Osteoblast (primary cell): Measurements from ENCODE around the gene SORCS2. TPM values are rescaled to one million over a fixed set of nuclear protein-coding genes. Genes with fewer than 3 reads are reported as not detected.

Experiments used
- DNase-seq: peaks from one replicate; pipeline ENCODE4 v3.0.0; 2011; ENCODE audit warnings: low spot score, mixed read lengths; ENCODE audit not compliant: insufficient read length; ENCODE audit errors: missing footprints
- H2AFZ ChIP-seq: 2 replicates; pipeline ENCODE4 v1.6.0; 2011; ENCODE audit warnings: mild to moderate bottlenecking, low read length
- H3K27ac ChIP-seq: 2 replicates; pipeline ENCODE4 v1.5.1; 2011; ENCODE audit warnings: mild to moderate bottlenecking, low read depth, low read length, moderate library complexity
- H3K27me3 ChIP-seq: 2 replicates; pipeline ENCODE4 v1.6.0; 2012; ENCODE audit warnings: mild to moderate bottlenecking, control low read depth, inconsistent platforms, low read length, moderate library complexity; ENCODE audit not compliant: insufficient read depth
- H3K36me3 ChIP-seq: 2 replicates; pipeline ENCODE4 v1.5.1; 2011; ENCODE audit warnings: mild to moderate bottlenecking, low read length, control low read depth, moderate library complexity; ENCODE audit not compliant: insufficient read depth
- H3K4me1 ChIP-seq: 2 replicates; pipeline ENCODE4 v1.5.1; 2011; ENCODE audit warnings: mild to moderate bottlenecking, low read length, control low read depth, moderate library complexity; ENCODE audit not compliant: insufficient read depth
- H3K4me2 ChIP-seq: 2 replicates; pipeline ENCODE4 v1.6.0; 2011; ENCODE audit warnings: mild to moderate bottlenecking, low read length; ENCODE audit not compliant: insufficient read depth
- H3K4me3 ChIP-seq: fragments of 200-600 bp; sonication (generic); 3 replicates; pipeline ENCODE4 v1.5.1; 2012; ENCODE audit warnings: mild to moderate bottlenecking, low read length, inconsistent platforms; ENCODE audit not compliant: insufficient read depth
- H3K79me2 ChIP-seq: 2 replicates; pipeline ENCODE4 v1.6.0; 2012; ENCODE audit warnings: mild to moderate bottlenecking, low read length, control low read depth, inconsistent platforms; ENCODE audit not compliant: insufficient read depth
- H3K9me3 ChIP-seq: 2 replicates; pipeline ENCODE4 v1.5.1; 2011; ENCODE audit warnings: low read depth, low read length, control low read depth
- H4K20me1 ChIP-seq: 2 replicates; pipeline ENCODE4 v1.6.0; 2012; ENCODE audit warnings: mild to moderate bottlenecking, low read length, control low read depth; ENCODE audit not compliant: insufficient read depth
- total RNA-seq: library from RNA; depleted of rRNA; stranded (reverse); fragments of >200 nt; gene quantifications from 2 replicates; pipeline ENCODE4 v1.2.3, GENCODE V29; 2012
- TF ChIP-seq, protein P1 (sequence below): IDR thresholded peaks from 2 replicates; pipeline ENCODE4 v1.5.1; 2011; ENCODE audit warnings: mild to moderate bottlenecking, low read depth, low read length, moderate library complexity; ENCODE audit errors: extremely low read depth

Gene SORCS2
- total RNA-seq, 1 donor = 9.0 TPM

DNA sequence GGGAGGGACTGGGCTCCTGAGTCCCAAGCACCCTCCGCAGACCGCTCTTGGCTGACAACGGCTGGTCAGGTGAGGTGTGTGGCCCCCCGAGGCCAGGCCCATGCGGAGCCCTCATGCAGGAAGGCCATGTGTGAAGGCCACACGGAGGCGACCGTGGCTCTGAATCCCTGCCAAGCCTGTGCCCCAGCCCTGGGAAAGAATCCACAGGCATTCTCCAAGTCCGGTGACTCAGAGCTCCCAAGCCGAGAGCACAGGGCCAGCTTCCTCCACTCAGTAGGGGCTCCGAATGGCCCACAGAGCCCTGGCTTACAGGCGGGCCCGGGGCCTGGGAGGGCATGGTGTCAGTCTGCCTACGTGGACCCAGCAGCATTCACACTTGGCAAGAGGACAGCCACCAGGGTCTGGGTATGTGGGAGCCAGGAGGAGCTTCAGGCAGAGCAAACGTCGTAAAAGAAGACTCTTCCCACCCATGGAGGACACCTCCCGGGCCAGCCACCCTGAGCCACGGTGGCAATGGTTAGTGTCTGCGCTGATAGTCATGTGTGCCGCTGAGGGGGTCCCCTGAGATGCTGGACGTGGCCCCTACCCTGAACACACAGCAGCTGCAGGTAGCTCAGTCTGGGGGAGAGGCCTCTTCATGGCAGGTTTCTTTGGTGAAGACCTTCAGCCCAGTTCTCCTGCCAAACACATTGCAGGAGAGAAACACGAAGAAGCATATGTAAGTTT lies 136.7 kb downstream of the SORCS2 start:
- TF ChIP-seq, protein P1, sequence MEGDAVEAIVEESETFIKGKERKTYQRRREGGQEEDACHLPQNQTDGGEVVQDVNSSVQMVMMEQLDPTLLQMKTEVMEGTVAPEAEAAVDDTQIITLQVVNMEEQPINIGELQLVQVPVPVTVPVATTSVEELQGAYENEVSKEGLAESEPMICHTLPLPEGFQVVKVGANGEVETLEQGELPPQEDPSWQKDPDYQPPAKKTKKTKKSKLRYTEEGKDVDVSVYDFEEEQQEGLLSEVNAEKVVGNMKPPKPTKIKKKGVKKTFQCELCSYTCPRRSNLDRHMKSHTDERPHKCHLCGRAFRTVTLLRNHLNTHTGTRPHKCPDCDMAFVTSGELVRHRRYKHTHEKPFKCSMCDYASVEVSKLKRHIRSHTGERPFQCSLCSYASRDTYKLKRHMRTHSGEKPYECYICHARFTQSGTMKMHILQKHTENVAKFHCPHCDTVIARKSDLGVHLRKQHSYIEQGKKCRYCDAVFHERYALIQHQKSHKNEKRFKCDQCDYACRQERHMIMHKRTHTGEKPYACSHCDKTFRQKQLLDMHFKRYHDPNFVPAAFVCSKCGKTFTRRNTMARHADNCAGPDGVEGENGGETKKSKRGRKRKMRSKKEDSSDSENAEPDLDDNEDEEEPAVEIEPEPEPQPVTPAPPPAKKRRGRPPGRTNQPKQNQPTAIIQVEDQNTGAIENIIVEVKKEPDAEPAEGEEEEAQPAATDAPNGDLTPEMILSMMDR = no peak
- peaks cover 8% of the 10 kb centered on the region for H3K4me1 ChIP-seq
- no peaks in the 10 kb centered on the region for H3K9me3 ChIP-seq
- H3K27ac ChIP-seq = no peak overlapping the region
- no peak overlapping the region for H2AFZ ChIP-seq
- H4K20me1 ChIP-seq = peaks cover 4% of the 10 kb centered on the region
- H3K79me2 ChIP-seq = no peaks in the 10 kb centered on the region
- peak; percentile 99 for DNase-seq
- H3K27me3 ChIP-seq = peaks cover 8% of the 10 kb centered on the region
- no peaks in the 10 kb centered on the region for H3K36me3 ChIP-seq
- no peak overlapping the region for H3K4me3 ChIP-seq
- no peak overlapping the region for H3K4me2 ChIP-seq

DNA sequence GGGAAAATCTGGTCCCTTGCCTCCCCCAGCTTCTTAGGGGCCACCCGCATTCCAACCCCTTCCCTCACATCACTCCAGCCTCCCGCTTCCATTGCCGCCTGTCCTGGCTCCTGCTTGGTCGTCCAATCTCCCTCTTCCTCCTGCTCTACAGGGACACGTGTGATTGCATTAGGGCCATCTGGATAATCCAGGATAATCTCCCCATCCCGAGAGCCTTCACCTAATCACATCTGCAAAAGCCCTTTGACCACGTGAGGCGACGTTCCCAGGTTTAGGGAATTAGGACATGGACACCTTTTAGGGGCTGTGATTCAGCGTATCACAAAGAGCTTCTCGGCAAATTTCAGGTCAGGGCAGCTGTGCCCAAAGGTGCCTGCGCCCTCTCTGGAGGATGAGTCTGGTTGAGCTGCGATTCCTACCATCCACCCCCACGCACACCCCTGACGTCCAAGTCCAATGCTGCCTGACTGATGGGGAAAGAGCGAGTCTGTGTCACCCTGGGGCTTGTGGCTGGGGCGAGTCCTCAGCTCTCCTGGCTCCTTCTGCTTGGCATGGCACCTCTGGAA lies 137.8 kb downstream of the SORCS2 start:
- DNase-seq = no peak
- TF ChIP-seq, protein P1 = no peak
- H3K4me1 ChIP-seq = peaks cover 8% of the 10 kb centered on the region

GRCh38 chr4:7330811-7331681 lies 138.7 kb downstream of the SORCS2 start:
- no peaks in the 10 kb centered on the region for H3K9me3 ChIP-seq
- no peak overlapping the region for H2AFZ ChIP-seq
- H3K27me3 ChIP-seq = peaks cover 8% of the 10 kb centered on the region
- peak; percentile 59 for DNase-seq
- no peak overlapping the region for H3K4me2 ChIP-seq
- TF ChIP-seq, protein P1 = no peak
- no peaks in the 10 kb centered on the region for H3K79me2 ChIP-seq
- peaks cover 8% of the 10 kb centered on the region for H3K4me1 ChIP-seq
- H4K20me1 ChIP-seq = peaks cover 4% of the 10 kb centered on the region
- no peaks in the 10 kb centered on the region for H3K36me3 ChIP-seq
- H3K27ac ChIP-seq = no peak overlapping the region
- H3K4me3 ChIP-seq = no peak overlapping the region

More for the DNA sequence above, 137.8 kb downstream of the SORCS2 start:
- Histone ChIP-seq H2AFZ (no peak overlapping the region), H3K36me3 (no peaks in the 10 kb centered on the region), H3K79me2 (no peaks in the 10 kb centered on the region), H3K27me3 (peaks cover 8% of the 10 kb centered on the region), H3K27ac (no peak overlapping the region), H4K20me1 (peaks cover 4% of the 10 kb centered on the region), H3K9me3 (no peaks in the 10 kb centered on the region), H3K4me3 (no peak overlapping the region), H3K4me2 (no peak overlapping the region)

DNA sequence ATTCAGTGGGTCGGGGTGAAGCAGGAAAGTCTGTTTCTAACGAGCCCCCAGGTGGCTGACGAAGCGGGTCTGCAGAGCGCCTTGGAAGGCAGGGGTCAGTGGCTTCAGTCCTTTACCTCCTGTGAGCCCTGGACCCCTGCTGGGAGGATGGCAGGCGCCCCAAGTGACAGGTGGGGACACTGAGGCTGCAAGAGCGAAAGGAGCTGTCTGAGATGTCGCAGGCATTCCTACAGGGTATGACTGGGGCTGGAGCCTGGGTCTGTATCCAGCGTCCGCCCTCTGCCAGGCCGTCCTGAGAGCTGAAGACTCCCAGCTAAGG lies 139.3 kb downstream of the SORCS2 start:
- no peak overlapping the region for H3K4me3 ChIP-seq
- H2AFZ ChIP-seq = no peak overlapping the region
- H3K9me3 ChIP-seq = no peaks in the 10 kb centered on the region
- no peak for DNase-seq
- TF ChIP-seq, protein P1 = no peak
- H3K36me3 ChIP-seq = no peaks in the 10 kb centered on the region
- peaks cover 8% of the 10 kb centered on the region for H3K4me1 ChIP-seq
- no peak overlapping the region for H3K4me2 ChIP-seq
- peaks cover 8% of the 10 kb centered on the region for H3K27me3 ChIP-seq
- peaks cover 4% of the 10 kb centered on the region for H4K20me1 ChIP-seq
- H3K79me2 ChIP-seq = no peaks in the 10 kb centered on the region
- H3K27ac ChIP-seq = no peak overlapping the region
